ENCODE data around the gene FN3KRP.

The FN3KRP gene

DNA sequence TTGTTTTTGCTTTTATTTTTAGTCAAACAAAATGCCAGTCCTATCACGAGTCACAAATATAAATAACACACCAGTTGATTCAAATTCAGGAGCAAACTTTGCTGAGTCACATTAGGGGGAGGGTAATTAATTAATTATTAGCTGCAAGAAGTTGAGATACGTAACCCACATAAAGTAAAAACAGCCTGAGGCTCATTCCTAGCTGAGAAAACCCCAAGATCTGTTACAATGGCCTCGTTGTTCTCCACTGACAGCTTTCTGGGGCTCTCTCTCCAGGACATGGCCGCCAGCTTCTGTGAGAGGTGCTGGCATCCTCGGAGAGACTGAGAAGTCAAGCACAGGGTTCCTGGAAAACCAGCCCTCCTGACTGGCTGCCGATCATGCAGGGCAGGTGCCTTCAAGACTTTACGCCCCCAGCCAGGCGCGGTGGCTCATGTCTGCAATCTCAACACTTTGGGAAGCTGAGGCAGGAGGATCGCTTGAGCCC, 29.1 kb upstream of the FN3KRP start:
- no peak for ATAC-seq
- TF ChIP-seq ARNTL (CRISPR knock-in tag; IDR thresholded peaks at IDR 0.05; ENCODE audit: borderline replicate concordance, low read depth), result no peak
- no peak for TF ChIP-seq PATZ1 (CRISPR knock-in tag; IDR thresholded peaks at IDR 0.05; ENCODE audit: borderline replicate concordance)

GRCh38 chr17:82687871-82688270, 28.6 kb upstream of the FN3KRP start:
- ATAC-seq, result no peak
- TF ChIP-seq ESRRG (CRISPR knock-in tag; IDR thresholded peaks at IDR 0.05) (no peak), SNAI2 (CRISPR knock-in tag; IDR thresholded peaks at IDR 0.05) (no peak), RARB (CRISPR knock-in tag; IDR thresholded peaks at IDR 0.05) (no peak), PPARA (CRISPR knock-in tag; IDR thresholded peaks at IDR 0.05; ENCODE audit: borderline replicate concordance) (no peak), ISL1 (CRISPR knock-in tag; IDR thresholded peaks at IDR 0.05) (no peak), ZNF565 (CRISPR knock-in tag; conservative IDR thresholded peaks at IDR 0.05; ENCODE audit: low read depth) (no peak), TCF4 (CRISPR knock-in tag; IDR thresholded peaks at IDR 0.05; ENCODE audit: borderline replicate concordance) (no peak), ZFP30 (CRISPR knock-in tag; IDR thresholded peaks at IDR 0.05) (no peak), CSDC2 (CRISPR knock-in tag; IDR thresholded peaks at IDR 0.05) (no peak), ZNF8 (CRISPR knock-in tag; IDR thresholded peaks at IDR 0.05) (no peak), PATZ1 (CRISPR knock-in tag; IDR thresholded peaks at IDR 0.05; ENCODE audit: borderline replicate concordance) (no peak), ARNTL (CRISPR knock-in tag; IDR thresholded peaks at IDR 0.05; ENCODE audit: borderline replicate concordance, low read depth) (no peak), ZC3H10 (CRISPR knock-in tag; IDR thresholded peaks at IDR 0.05) (no peak), BACH2 (CRISPR knock-in tag; IDR thresholded peaks at IDR 0.05; ENCODE audit: borderline replicate concordance) (no peak)

DNA sequence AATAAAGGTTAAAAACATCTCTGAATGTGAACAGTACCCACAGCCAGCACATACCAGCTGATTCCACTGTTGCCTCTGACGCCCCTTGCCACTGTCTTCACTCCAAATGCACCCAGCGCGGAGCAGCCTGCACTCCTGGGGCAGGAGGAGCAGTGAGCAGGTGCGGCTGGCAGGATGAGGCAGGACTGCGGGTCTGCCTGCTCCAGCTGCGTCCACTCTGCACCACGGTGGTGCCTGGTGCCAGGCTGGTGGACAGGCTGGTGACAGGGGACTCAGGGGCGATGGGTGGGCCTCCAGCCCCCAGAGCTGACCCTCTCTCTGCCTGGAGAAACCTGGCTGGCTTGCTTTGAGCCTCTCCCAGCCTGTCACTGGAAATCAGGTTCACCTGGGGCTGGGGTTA, 27.4 kb upstream of the FN3KRP start:
- ATAC-seq, result no peak
- TF ChIP-seq PPARA (CRISPR knock-in tag; IDR thresholded peaks at IDR 0.05; ENCODE audit: borderline replicate concordance) (no peak), TOX (CRISPR knock-in tag; IDR thresholded peaks at IDR 0.05; ENCODE audit: borderline replicate concordance) (no peak), CREB5 (CRISPR knock-in tag; IDR thresholded peaks at IDR 0.05; ENCODE audit: low read depth) (no peak), ESRRG (CRISPR knock-in tag; IDR thresholded peaks at IDR 0.05) (no peak), PATZ1 (CRISPR knock-in tag; IDR thresholded peaks at IDR 0.05; ENCODE audit: borderline replicate concordance) (no peak), ISL1 (CRISPR knock-in tag; IDR thresholded peaks at IDR 0.05) (no peak), OSR1 (CRISPR knock-in tag; IDR thresholded peaks at IDR 0.05) (no peak), SNAI2 (CRISPR knock-in tag; IDR thresholded peaks at IDR 0.05) (no peak), POU6F1 (CRISPR knock-in tag; IDR thresholded peaks at IDR 0.05; ENCODE audit: borderline replicate concordance, low read depth) (no peak), GLIS3 (CRISPR knock-in tag; IDR thresholded peaks at IDR 0.05) (no peak), CSDC2 (CRISPR knock-in tag; IDR thresholded peaks at IDR 0.05) (no peak), RARB (CRISPR knock-in tag; IDR thresholded peaks at IDR 0.05) (no peak), ZNF565 (CRISPR knock-in tag; conservative IDR thresholded peaks at IDR 0.05; ENCODE audit: low read depth) (no peak), ZC3H10 (CRISPR knock-in tag; IDR thresholded peaks at IDR 0.05) (no peak)
- TF ChIP-seq, protein P1, sequence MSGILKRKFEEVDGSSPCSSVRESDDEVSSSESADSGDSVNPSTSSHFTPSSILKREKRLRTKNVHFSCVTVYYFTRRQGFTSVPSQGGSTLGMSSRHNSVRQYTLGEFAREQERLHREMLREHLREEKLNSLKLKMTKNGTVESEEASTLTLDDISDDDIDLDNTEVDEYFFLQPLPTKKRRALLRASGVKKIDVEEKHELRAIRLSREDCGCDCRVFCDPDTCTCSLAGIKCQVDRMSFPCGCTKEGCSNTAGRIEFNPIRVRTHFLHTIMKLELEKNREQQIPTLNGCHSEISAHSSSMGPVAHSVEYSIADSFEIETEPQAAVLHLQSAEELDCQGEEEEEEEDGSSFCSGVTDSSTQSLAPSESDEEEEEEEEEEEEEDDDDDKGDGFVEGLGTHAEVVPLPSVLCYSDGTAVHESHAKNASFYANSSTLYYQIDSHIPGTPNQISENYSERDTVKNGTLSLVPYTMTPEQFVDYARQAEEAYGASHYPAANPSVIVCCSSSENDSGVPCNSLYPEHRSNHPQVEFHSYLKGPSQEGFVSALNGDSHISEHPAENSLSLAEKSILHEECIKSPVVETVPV (CRISPR knock-in tag; IDR thresholded peaks at IDR 0.05), result no peak
- TF ChIP-seq, protein P2, sequence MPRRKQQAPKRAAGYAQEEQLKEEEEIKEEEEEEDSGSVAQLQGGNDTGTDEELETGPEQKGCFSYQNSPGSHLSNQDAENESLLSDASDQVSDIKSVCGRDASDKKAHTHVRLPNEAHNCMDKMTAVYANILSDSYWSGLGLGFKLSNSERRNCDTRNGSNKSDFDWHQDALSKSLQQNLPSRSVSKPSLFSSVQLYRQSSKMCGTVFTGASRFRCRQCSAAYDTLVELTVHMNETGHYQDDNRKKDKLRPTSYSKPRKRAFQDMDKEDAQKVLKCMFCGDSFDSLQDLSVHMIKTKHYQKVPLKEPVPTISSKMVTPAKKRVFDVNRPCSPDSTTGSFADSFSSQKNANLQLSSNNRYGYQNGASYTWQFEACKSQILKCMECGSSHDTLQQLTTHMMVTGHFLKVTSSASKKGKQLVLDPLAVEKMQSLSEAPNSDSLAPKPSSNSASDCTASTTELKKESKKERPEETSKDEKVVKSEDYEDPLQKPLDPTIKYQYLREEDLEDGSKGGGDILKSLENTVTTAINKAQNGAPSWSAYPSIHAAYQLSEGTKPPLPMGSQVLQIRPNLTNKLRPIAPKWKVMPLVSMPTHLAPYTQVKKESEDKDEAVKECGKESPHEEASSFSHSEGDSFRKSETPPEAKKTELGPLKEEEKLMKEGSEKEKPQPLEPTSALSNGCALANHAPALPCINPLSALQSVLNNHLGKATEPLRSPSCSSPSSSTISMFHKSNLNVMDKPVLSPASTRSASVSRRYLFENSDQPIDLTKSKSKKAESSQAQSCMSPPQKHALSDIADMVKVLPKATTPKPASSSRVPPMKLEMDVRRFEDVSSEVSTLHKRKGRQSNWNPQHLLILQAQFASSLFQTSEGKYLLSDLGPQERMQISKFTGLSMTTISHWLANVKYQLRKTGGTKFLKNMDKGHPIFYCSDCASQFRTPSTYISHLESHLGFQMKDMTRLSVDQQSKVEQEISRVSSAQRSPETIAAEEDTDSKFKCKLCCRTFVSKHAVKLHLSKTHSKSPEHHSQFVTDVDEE (CRISPR knock-in tag; IDR thresholded peaks at IDR 0.05), result no peak

Data from SK-N-SH treated with all-trans-retinoic acid at 6 μM for 48 hours (cell line).